HCT116 (cell line): ENCODE results near the gene MEGF8. TPM values are rescaled to one million over a fixed set of nuclear protein-coding genes. Genes with fewer than 3 reads are reported as not detected.
A peak's percentile ranks its signal among the peaks of the same experiment; 100 is the strongest.

Source experiments
- ATAC-seq: fragments of 200-7000 bp; cut with Tn5 transposase; 2 replicates; pipeline ENCODE4 v1.9.1; 2020; ENCODE audit warnings: mild to moderate bottlenecking, moderate library complexity
- BruUV-seq: library from RNA; stranded (reverse); fragments of 400-500 nt; replicated peaks from 2 replicates; lab custom pipeline; 2021; lab: Mats Ljungman, UMichigan
- CTCF ChIA-PET: fragments of 300-600 bp; sonication (Branson Sonifier 250); formaldehyde crosslinking; loops from one replicate; lab custom pipeline; 2021; ENCODE audit warnings: antibody characterized with exemption; lab: Charles Lee
- POLR2A ChIA-PET: fragments of 300-600, 350-600 bp; sonication (Branson Sonifier 250); formaldehyde crosslinking; loops from one replicate; lab custom pipeline; 2021; ENCODE audit warnings: antibody characterized with exemption; lab: Charles Lee
- RAD21 ChIA-PET, 2 experiments: fragments of 300-600 bp; sonication (Branson Sonifier 250); formaldehyde crosslinking; loops; one replicate each; lab custom pipeline; 2023; ENCODE audit warnings: low total read pairs in 2 of 2; ENCODE audit not compliant: uncharacterized antibody in 2 of 2, unreplicated experiment in 2 of 2, low non-redundant PET in 1 of 2; lab: Charles Lee
- DNase-seq: peaks from one replicate; pipeline ENCODE4 v3.0.0-alpha.2; 2010; ENCODE audit warnings: low read depth, low spot score
- H2AFZ ChIP-seq: fragments of 200-600 bp; shearing (Covaris generic), sonication (generic); 2 replicates; pipeline ENCODE4 v1.6.1; 2017; ENCODE audit warnings: low read depth, mixed run types, mixed read lengths, antibody characterized with exemption, low read length; ENCODE audit not compliant: poor library complexity, severe bottlenecking
- H3K27ac ChIP-seq: 2 replicates; pipeline ENCODE4 v1.5.1; 2012; ENCODE audit warnings: low read depth, low read length
- H3K27me3 ChIP-seq: fragments of 200-600 bp; sonication (generic); 2 replicates; pipeline ENCODE4 v1.6.1; 2016; ENCODE audit warnings: mixed run types, low read length, mixed read lengths; ENCODE audit not compliant: insufficient read depth
- H3K36me3 ChIP-seq, 2 experiments: fragments of 200-500 bp in 1 of 2; fragments of 200-600 bp in 1 of 2; sonication (Bioruptor generic) in 1 of 2; sonication (generic) in 1 of 2; 2 replicates each; pipeline versions ENCODE4 v1.5.1 to v1.6.1; 2014 to 2016; ENCODE audit warnings: low read length in 2 of 2, inconsistent platforms in 1 of 2, mixed read lengths in 1 of 2, mixed run types in 1 of 2; ENCODE audit not compliant: insufficient read depth in 2 of 2, control insufficient read depth in 1 of 2
- H3K4me1 ChIP-seq, 2 experiments: fragments of 200-600 bp in 1 of 2; sonication (generic) in 1 of 2; 2 replicates each; pipeline versions ENCODE4 v1.5.1 to v1.6.1; 2012 to 2017; ENCODE audit warnings: low read length in 2 of 2, inconsistent platforms in 1 of 2, mild to moderate bottlenecking in 1 of 2, mixed read lengths in 1 of 2, mixed run types in 1 of 2, moderate library complexity in 1 of 2; ENCODE audit not compliant: insufficient read depth in 2 of 2, control insufficient read depth in 1 of 2
- H3K4me2 ChIP-seq: fragments of 200-600 bp; sonication (generic); 2 replicates; pipeline ENCODE4 v1.6.1; 2017; ENCODE audit warnings: mixed run types, low read length, mixed read lengths
- H3K4me3 ChIP-seq, 2 experiments: fragments of 200-600 bp in 1 of 2; sonication (generic) in 1 of 2; replicated peaks in 1 of 2; 2 replicates each; pipeline ENCODE4 v1.5.1; 2011 to 2016; ENCODE audit warnings: low read length in 2 of 2, control low read depth in 1 of 2, low read depth in 1 of 2, mild to moderate bottlenecking in 1 of 2, mixed read lengths in 1 of 2, mixed run types in 1 of 2
- H3K79me2 ChIP-seq: fragments of 200-600 bp; sonication (generic); 2 replicates; pipeline ENCODE4 v1.6.1; 2017; ENCODE audit warnings: mild to moderate bottlenecking, mixed run types, low read length, moderate library complexity, mixed read lengths; ENCODE audit not compliant: insufficient read depth
- H3K9ac ChIP-seq: fragments of 200-600 bp; sonication (generic); 2 replicates; pipeline ENCODE4 v1.6.1; 2016; ENCODE audit warnings: low read length, mixed read lengths
- H3K9me2 ChIP-seq: fragments of 200-600 bp; sonication (generic), shearing (Covaris generic); 2 replicates; pipeline ENCODE4 v1.6.1; 2017; ENCODE audit warnings: mixed run types, mild to moderate bottlenecking, moderate library complexity; ENCODE audit not compliant: insufficient read depth
- H3K9me3 ChIP-seq, 2 experiments: fragments of 200-500 bp in 1 of 2; fragments of 200-600 bp in 1 of 2; sonication (Bioruptor generic) in 1 of 2; sonication (generic) in 1 of 2; 2 replicates each; pipeline ENCODE4 v1.6.1; 2014 to 2017; ENCODE audit warnings: low read length in 2 of 2, mixed read lengths in 2 of 2, inconsistent platforms in 1 of 2, low read depth in 1 of 2, mild to moderate bottlenecking in 1 of 2, mixed run types in 1 of 2, moderate library complexity in 1 of 2; ENCODE audit not compliant: control insufficient read depth in 1 of 2, insufficient read depth in 1 of 2
- H4K20me1 ChIP-seq: fragments of 200-600 bp; sonication (generic), shearing (Covaris generic); 2 replicates; pipeline ENCODE4 v1.6.1; 2017; ENCODE audit warnings: mixed run types, mild to moderate bottlenecking, moderate library complexity; ENCODE audit not compliant: insufficient read depth
- ATF3 ChIP-seq: IDR thresholded peaks from 2 replicates; pipeline ENCODE4 v1.6.1; 2012
- CEBPB ChIP-seq: IDR thresholded peaks from 2 replicates; pipeline ENCODE4 v1.6.1; 2012; ENCODE audit warnings: low read depth
- CTCF ChIP-seq, 3 experiments: fragments of 200-600 bp in 1 of 3; sonication (generic) in 1 of 3; IDR thresholded peaks in 2 of 3; conservative IDR thresholded peaks in 1 of 3; 2 replicates each; pipeline ENCODE4 v1.5.1; 2012 to 2017; ENCODE audit warnings: low read depth in 2 of 3, low read length in 2 of 3, antibody characterized with exemption in 1 of 3, borderline replicate concordance in 1 of 3, control low read depth in 1 of 3, mild to moderate bottlenecking in 1 of 3, mixed read lengths in 1 of 3, mixed run types in 1 of 3, moderate library complexity in 1 of 3; ENCODE audit not compliant: insufficient read depth in 1 of 3
- EGR1 ChIP-seq: IDR thresholded peaks from 2 replicates; pipeline ENCODE4 v1.6.1; 2012; ENCODE audit warnings: low read depth
- ELF1 ChIP-seq: IDR thresholded peaks from 2 replicates; pipeline ENCODE4 v1.6.1; 2012; ENCODE audit warnings: low read depth, borderline replicate concordance
- EZH2phosphoT487 ChIP-seq: fragments of 200-600 bp; IDR thresholded peaks from 2 replicates; pipeline ENCODE4 v1.6.1; 2018; ENCODE audit warnings: antibody characterized with exemption, borderline replicate concordance
- FOSL1 ChIP-seq: IDR thresholded peaks from 2 replicates; pipeline ENCODE4 v1.6.1; 2012; ENCODE audit warnings: low read depth
- JUND ChIP-seq: IDR thresholded peaks from 2 replicates; pipeline ENCODE4 v1.6.1; 2012
- MAX ChIP-seq: IDR thresholded peaks from 2 replicates; pipeline ENCODE4 v1.6.1; 2012
- POLR2A ChIP-seq: IDR thresholded peaks from 2 replicates; pipeline ENCODE4 v1.7.0; 2011; ENCODE audit warnings: borderline replicate concordance; ENCODE audit not compliant: insufficient read depth, insufficient read length; ENCODE audit errors: extremely low read depth
- POLR2AphosphoS5 ChIP-seq: IDR thresholded peaks from 2 replicates; pipeline ENCODE4 v1.6.1; 2011; ENCODE audit warnings: mild to moderate bottlenecking, low read depth, low read length, moderate library complexity
- RAD21 ChIP-seq: IDR thresholded peaks from 2 replicates; pipeline ENCODE4 v1.6.1; 2012; ENCODE audit warnings: low read depth, mild to moderate bottlenecking
- REST ChIP-seq: IDR thresholded peaks from 2 replicates; pipeline ENCODE4 v1.6.1; 2012; ENCODE audit warnings: low read depth
- SP1 ChIP-seq: IDR thresholded peaks from 2 replicates; pipeline ENCODE4 v1.6.1; 2012; ENCODE audit warnings: low read depth
- SRF ChIP-seq: IDR thresholded peaks from 2 replicates; pipeline ENCODE4 v1.6.1; 2012; ENCODE audit warnings: low read depth
- YY1 ChIP-seq: IDR thresholded peaks from 2 replicates; pipeline ENCODE4 v1.6.1; 2011; ENCODE audit warnings: low read length, low read depth, moderate library complexity, mild to moderate bottlenecking; ENCODE audit not compliant: insufficient replicate concordance; ENCODE audit errors: extremely low read depth
- ZBTB33 ChIP-seq: IDR thresholded peaks from 2 replicates; pipeline ENCODE4 v1.6.1; 2011; ENCODE audit warnings: mild to moderate bottlenecking, low read length, moderate library complexity; ENCODE audit not compliant: insufficient replicate concordance; ENCODE audit errors: extremely low read depth
- ZFX ChIP-seq: fragments of 450-650 bp; IDR thresholded peaks from 2 replicates; pipeline ENCODE4 v1.6.1; 2017
- intact Hi-C: fragments of 100-400 bp; cut with micrococcal nuclease; formaldehyde crosslinking; loops from 2 replicates; pipeline ENCODE4 v1.10.0; 2022
- total RNA-seq: library from RNA; stranded (reverse); gene quantifications from one replicate; pipeline ENCODE4 v1.2.1, GENCODE V29; 2021; ENCODE audit not compliant: unreplicated experiment

MEGF8 gene
- total RNA-seq, 1 experiment from 2014 or later, result 24.0 TPM

GRCh38 chr19:42303101-42303464 lies 22.4 kb upstream of the MEGF8 start:
- no peaks in the 10 kb centered on the region for H3K9me2 ChIP-seq
- H3K79me2 ChIP-seq, result peaks cover 11% of the 10 kb centered on the region; the same call in 1 of the 2 replicates
- no peaks in the 10 kb centered on the region for H4K20me1 ChIP-seq
- TF ChIP-seq POLR2A (no peak), CTCF (IDR thresholded peaks at IDR 0.05 in 2 of 3, conservative IDR thresholded peaks at IDR 0.05 in 1 of 3; ENCODE audit: borderline replicate concordance in 1 of 3, insufficient read depth in 1 of 3, low read depth in 2 of 3, low read length in 2 of 3) (no peak), YY1 (no peak), EZH2phosphoT487 (no peak), CEBPB (no peak), ELF1 (no peak), POLR2AphosphoS5 (no peak), ZFX (no peak), EGR1 (no peak), SP1 (no peak), SRF (no peak), JUND (no peak), FOSL1 (no peak), ZBTB33 (no peak), ATF3 (no peak), REST (no peak), RAD21 (no peak), MAX (no peak)
- peak overlapping the region; percentile 88 for H3K9ac ChIP-seq
- ATAC-seq, result no peak
- DNase-seq, result no peak
- H3K36me3 ChIP-seq, result peaks cover 0 to 2% of the 10 kb centered on the region in 2 experiments; a peak in 2 of 4 replicates
- H3K4me3 ChIP-seq, result peak overlapping the region in 1 of 2 experiments; percentile 98; a peak in 1 of 4 replicates
- no peaks in the 10 kb centered on the region for H3K27me3 ChIP-seq
- CTCF ChIA-PET, result no interaction called here
- RAD21 ChIA-PET, result no interaction called here
- no TSS peak for BruUV-seq
- H3K9me3 ChIP-seq, result no peaks in the 10 kb centered on the region
- intact Hi-C loops, result no loop called here
- H3K4me2 ChIP-seq, result peak overlapping the region; percentile 88
- H3K4me1 ChIP-seq, result peaks cover 22 to 30% of the 10 kb centered on the region in 2 experiments
- peak overlapping the region; percentile 56 for H2AFZ ChIP-seq
- H3K27ac ChIP-seq, result peak overlapping the region; percentile 59
- POLR2A ChIA-PET, result interaction anchor here (1.3 to 2.3 kb wide), 2 partner anchors 59 to 60 kb away, joined by 6 to 7 read pairs; no protein-coding TSS in a partner anchor
